Stimulated activated effector memory CD8-positive, alpha-beta T cell treated with anti-CD3 and anti-CD28 coated beads, Interleukin-12 subunit alpha, Interleukin-12 subunit beta, amount 100 ng/mL, for 72 hours (primary cell): Measurements from ENCODE around the gene CCDC85A.

Experiments used
- ATAC-seq: fragments of 150-1000 bp; cut with Tn5 transposase; 2 replicates; pipeline ENCODE4 v1.10.0; 2021
- DNase-seq, 2 donors: peaks; one replicate each; pipeline ENCODE4 v3.0.0; 2021 to 2022; ENCODE audit warnings: low spot score in 2 of 2
- H3K27ac Mint-ChIP-seq: one replicate; pipeline ENCODE4 v1.8.0; 2022; ENCODE audit warnings: mild to moderate bottlenecking, mixed read lengths
- H3K36me3 Mint-ChIP-seq: one replicate; pipeline ENCODE4 v1.8.0; 2022; ENCODE audit warnings: mild to moderate bottlenecking, mixed read lengths
- H3K4me1 Mint-ChIP-seq: one replicate; pipeline ENCODE4 v1.8.0; 2022; ENCODE audit warnings: mixed read lengths
- H3K4me3 Mint-ChIP-seq: one replicate; pipeline ENCODE4 v1.8.0; 2022; ENCODE audit warnings: mild to moderate bottlenecking, mixed read lengths
- H3K9me3 Mint-ChIP-seq: one replicate; pipeline ENCODE4 v1.8.0; 2022; ENCODE audit warnings: mixed read lengths

Gene CCDC85A

GRCh38 chr2:56244911-56245530 is 61.2 kb downstream of the CCDC85A start:
- Mint-ChIP-seq H3K27ac (no peak overlapping the region), H3K9me3 (peaks cover 17% of the 10 kb centered on the region), H3K36me3 (no peaks in the 10 kb centered on the region), H3K4me3 (no peak overlapping the region), H3K4me1 (no peaks in the 10 kb centered on the region)
- DNase-seq (no peak), ATAC-seq (no peak)

DNA sequence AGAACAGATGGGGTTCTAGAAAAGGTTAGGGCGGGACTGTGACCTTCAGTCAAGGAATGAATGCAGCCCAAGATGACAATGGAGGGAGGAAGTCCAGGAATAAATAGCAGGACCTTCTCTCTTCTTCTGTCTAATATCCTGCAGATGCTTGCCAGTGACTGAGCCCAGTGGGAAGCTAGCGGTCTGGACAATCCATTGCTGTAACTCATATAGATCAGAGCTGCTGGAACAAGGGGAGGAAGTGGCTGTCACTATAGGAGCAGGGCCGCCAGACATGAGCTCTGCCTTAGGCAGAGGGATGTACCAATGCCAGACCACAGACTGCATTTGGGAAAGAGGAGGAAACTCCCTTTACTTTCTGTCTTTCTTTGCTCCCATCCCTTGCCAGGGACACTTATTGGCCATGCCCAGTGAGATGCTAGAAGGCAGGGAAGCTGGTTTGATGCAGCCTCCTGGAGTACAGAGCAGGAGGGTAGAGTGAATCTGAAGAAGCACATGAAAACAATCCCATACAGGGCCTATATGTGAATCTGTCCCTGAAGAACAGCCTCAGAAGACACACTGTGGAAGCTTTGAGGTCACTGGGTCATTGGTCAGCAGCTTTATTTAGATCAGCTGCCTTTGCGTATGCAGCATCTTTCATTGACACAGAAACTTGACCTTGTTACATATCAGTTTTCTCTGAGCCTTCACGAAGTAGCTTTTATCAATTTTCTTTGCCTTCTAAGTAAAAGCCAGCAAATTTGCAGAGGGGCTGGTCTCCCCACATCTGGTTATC is 65.4 kb downstream of the CCDC85A start:
- peak; percentile 11 for ATAC-seq
- Mint-ChIP-seq H3K4me1 (no peaks in the 10 kb centered on the region), H3K9me3 (peaks cover 13% of the 10 kb centered on the region), H3K36me3 (no peaks in the 10 kb centered on the region), H3K27ac (no peak overlapping the region), H3K4me3 (no peak overlapping the region)
- DNase-seq = no peak

GRCh38 chr2:56250153-56250729 is 66.5 kb downstream of the CCDC85A start:
- ATAC-seq (no peak), DNase-seq (no peak)
- Mint-ChIP-seq H3K4me1 (no peaks in the 10 kb centered on the region), H3K9me3 (peaks cover 18% of the 10 kb centered on the region), H3K27ac (no peak overlapping the region), H3K4me3 (no peak overlapping the region), H3K36me3 (no peaks in the 10 kb centered on the region)

GRCh38 chr2:56260415-56260814 is 76.6 kb downstream of the CCDC85A start:
- Mint-ChIP-seq H3K9me3 (peaks cover 13% of the 10 kb centered on the region), H3K4me1 (no peaks in the 10 kb centered on the region), H3K4me3 (no peak overlapping the region), H3K36me3 (no peaks in the 10 kb centered on the region), H3K27ac (no peak overlapping the region)
- ATAC-seq = no peak
- DNase-seq = no peak

DNA sequence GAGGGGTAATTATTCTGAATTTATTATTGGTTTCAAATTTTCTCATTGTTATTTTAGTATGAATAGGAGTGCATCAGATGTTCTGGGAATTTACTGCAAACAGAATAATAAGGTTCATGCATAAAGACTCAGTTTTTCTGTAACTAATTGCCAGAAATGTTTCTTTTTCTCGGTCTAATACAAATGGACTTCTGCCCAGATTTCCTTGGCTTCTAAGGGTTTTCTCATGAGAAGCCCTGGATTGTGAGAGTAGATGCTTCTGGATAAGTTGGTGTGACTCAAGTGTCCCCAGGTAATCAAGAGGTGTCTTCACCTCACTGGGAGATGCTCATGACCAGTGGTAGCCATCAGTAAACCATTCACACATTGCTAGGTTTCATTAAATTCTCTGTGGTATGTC is 78.5 kb downstream of the CCDC85A start:
- H3K4me1 Mint-ChIP-seq = no peaks in the 10 kb centered on the region
- ATAC-seq (no peak), DNase-seq (no peak)
- peaks cover 10% of the 10 kb centered on the region for H3K9me3 Mint-ChIP-seq
- no peak overlapping the region for H3K4me3 Mint-ChIP-seq
- H3K36me3 Mint-ChIP-seq = no peaks in the 10 kb centered on the region
- H3K27ac Mint-ChIP-seq = no peak overlapping the region

DNA sequence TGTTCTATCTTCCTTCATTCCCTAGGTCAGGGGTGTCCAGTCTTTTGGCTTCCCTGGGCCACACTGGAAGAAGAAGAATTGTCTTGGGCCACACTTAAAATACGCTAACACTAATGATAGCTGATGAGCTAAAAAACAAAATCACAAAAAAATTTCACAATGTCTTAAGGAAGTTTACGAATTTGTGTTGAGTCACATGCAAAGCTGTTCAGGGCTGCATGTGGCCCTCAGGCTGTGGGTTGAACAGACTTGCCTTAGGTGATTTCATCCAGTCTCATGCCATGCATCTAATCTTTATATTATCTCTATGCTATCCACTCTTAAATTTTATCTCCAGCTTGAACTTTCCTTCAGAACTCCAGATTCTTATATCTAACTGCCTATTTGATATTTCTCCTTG is 80.1 kb downstream of the CCDC85A start:
- ATAC-seq = no peak
- Mint-ChIP-seq H3K4me3 (no peak overlapping the region), H3K36me3 (no peaks in the 10 kb centered on the region), H3K9me3 (peaks cover 10% of the 10 kb centered on the region), H3K4me1 (no peaks in the 10 kb centered on the region), H3K27ac (no peak overlapping the region)
- no peak for DNase-seq

DNA sequence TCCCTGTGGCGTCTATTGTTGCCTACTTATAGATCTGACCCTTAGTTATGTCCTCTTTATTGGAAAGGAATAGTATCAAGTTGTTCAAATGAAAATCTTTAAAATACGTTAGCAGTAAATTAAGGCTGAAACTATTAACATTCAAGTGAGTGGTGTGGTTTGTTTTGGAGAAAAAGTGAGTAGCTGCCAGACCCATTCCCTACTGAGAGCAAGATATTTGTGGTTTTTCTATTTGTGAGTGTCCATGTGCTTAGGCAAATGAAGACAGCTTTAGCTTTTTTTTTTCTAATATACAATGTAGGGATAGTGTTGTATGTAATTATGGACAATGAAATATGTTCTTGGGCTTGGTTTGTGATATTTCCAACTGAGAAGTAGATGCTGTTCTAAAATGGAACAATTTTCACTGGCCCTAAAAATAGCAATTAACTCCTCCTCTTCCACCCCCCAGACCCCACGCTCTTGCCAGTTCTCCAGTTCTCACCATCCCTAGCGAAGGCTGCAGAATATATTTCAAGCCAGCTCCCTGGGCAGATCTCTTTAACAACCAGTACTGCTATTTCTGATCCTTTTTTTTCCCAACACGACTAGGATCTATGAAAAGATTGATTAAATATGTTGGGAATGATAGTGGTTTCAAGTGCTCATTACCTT is 83.1 kb downstream of the CCDC85A start:
- ATAC-seq (no peak), DNase-seq (no peak)
- no peaks in the 10 kb centered on the region for H3K4me1 Mint-ChIP-seq
- H3K36me3 Mint-ChIP-seq = no peaks in the 10 kb centered on the region
- H3K4me3 Mint-ChIP-seq = no peak overlapping the region
- H3K27ac Mint-ChIP-seq = no peak overlapping the region
- peaks cover 8% of the 10 kb centered on the region for H3K9me3 Mint-ChIP-seq

DNA sequence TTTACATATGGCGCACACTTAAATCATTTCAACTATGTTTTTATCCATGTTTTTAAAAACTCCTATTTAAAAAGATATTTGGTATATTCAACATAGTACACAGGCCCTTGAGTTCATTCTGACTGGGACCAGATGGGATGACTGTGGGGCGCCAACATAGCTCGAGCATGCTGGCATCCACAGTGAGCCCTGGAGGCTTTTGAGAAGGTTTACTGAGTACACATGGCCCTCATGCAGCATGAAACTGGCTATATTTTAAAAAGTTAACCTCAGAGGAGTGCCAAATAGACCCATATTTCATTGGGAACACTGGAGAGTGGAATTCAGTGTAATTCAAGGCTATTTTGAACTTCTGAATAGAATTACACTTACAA is 83.6 kb downstream of the CCDC85A start:
- H3K27ac Mint-ChIP-seq = no peak overlapping the region
- H3K9me3 Mint-ChIP-seq = peaks cover 8% of the 10 kb centered on the region
- DNase-seq = no peak
- no peak overlapping the region for H3K4me3 Mint-ChIP-seq
- no peak for ATAC-seq
- H3K4me1 Mint-ChIP-seq = no peaks in the 10 kb centered on the region
- H3K36me3 Mint-ChIP-seq = no peaks in the 10 kb centered on the region

- DNase-seq = no peak
- no peak overlapping the region for H3K27ac Mint-ChIP-seq
Observed at GRCh38 chr2:56268856-56269255, 85.1 kb downstream of the CCDC85A start.

DNA sequence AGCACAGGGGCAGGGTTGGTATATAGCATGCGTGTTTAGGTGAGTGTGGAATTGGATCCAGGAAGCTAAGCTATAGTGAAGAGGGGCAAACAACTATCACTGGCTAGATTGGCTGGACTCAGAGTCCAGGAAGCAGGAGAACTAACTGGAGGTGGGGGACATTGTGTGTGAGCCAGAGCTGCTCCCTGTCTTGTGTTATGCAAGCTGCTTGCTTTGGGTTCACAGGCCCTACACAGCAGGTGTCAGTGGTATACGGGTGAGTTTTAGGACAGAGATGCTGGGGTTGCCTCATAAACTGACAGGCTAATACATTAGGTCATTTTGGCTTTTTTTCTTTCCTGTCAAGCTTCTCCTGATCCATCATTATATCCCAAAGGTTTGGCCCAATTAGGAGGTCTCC is 87.5 kb downstream of the CCDC85A start:
- ATAC-seq (peak; percentile 8), DNase-seq (no peak)
- Mint-ChIP-seq H3K9me3 (no peaks in the 10 kb centered on the region), H3K4me1 (no peaks in the 10 kb centered on the region), H3K4me3 (no peak overlapping the region), H3K27ac (no peak overlapping the region), H3K36me3 (no peaks in the 10 kb centered on the region)

More at GRCh38 chr2:56268856-56269255, 85.1 kb downstream of the CCDC85A start:
- H3K4me3 Mint-ChIP-seq = no peak overlapping the region
- peaks cover 8% of the 10 kb centered on the region for H3K9me3 Mint-ChIP-seq
- no peak for ATAC-seq
- no peaks in the 10 kb centered on the region for H3K36me3 Mint-ChIP-seq
- H3K4me1 Mint-ChIP-seq = no peaks in the 10 kb centered on the region

GRCh38 chr2:56285224-56285623 is 101.4 kb downstream of the CCDC85A start:
- no peak overlapping the region for H3K27ac Mint-ChIP-seq

DNA sequence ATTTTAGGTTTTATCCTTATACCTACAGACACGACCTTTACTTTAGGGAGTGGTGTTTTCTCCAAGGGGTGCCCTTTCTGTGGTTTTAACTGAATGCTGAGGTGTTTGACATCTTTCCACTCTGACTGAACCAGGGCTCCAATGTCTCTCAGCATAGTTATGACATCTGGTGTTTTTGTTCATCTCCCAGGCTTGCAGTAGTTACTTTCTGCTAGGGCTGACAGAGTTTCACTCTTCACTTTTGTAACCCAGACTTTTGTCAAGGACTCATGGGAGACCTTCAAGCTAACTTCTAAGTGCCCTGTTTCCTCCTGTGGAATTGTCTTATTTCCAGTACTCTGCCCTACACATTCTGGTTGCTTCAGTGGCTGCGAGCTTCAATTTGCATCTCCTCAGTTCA is 103.1 kb downstream of the CCDC85A start:
- Mint-ChIP-seq H3K36me3 (no peaks in the 10 kb centered on the region), H3K4me1 (no peaks in the 10 kb centered on the region), H3K4me3 (no peak overlapping the region), H3K27ac (no peak overlapping the region), H3K9me3 (peaks cover 16% of the 10 kb centered on the region)
- ATAC-seq (no peak), DNase-seq (no peak)

More at GRCh38 chr2:56285224-56285623, 101.4 kb downstream of the CCDC85A start:
- DNase-seq (no peak), ATAC-seq (no peak)
- no peaks in the 10 kb centered on the region for H3K36me3 Mint-ChIP-seq
- H3K4me3 Mint-ChIP-seq = no peak overlapping the region
- peaks cover 8% of the 10 kb centered on the region for H3K9me3 Mint-ChIP-seq
- H3K4me1 Mint-ChIP-seq = no peaks in the 10 kb centered on the region

GRCh38 chr2:56287508-56287907 is 103.7 kb downstream of the CCDC85A start:
- no peaks in the 10 kb centered on the region for H3K4me1 Mint-ChIP-seq
- H3K36me3 Mint-ChIP-seq = no peaks in the 10 kb centered on the region
- peaks cover 16% of the 10 kb centered on the region for H3K9me3 Mint-ChIP-seq
- no peak overlapping the region for H3K4me3 Mint-ChIP-seq
- ATAC-seq (no peak), DNase-seq (no peak)
- H3K27ac Mint-ChIP-seq = no peak overlapping the region

- H3K4me3 Mint-ChIP-seq = no peak overlapping the region
- peaks cover 16% of the 10 kb centered on the region for H3K9me3 Mint-ChIP-seq
- DNase-seq = no peak
- no peaks in the 10 kb centered on the region for H3K4me1 Mint-ChIP-seq
- no peak overlapping the region for H3K27ac Mint-ChIP-seq
- no peaks in the 10 kb centered on the region for H3K36me3 Mint-ChIP-seq
- ATAC-seq = no peak
Observed at GRCh38 chr2:56287974-56288373, 104.2 kb downstream of the CCDC85A start.

- Mint-ChIP-seq H3K9me3 (peaks cover 20% of the 10 kb centered on the region), H3K4me1 (no peaks in the 10 kb centered on the region), H3K27ac (no peak overlapping the region), H3K36me3 (no peaks in the 10 kb centered on the region), H3K4me3 (no peak overlapping the region)
- ATAC-seq (no peak), DNase-seq (no peak)
Observed at GRCh38 chr2:56288838-56289580, 105.2 kb downstream of the CCDC85A start.
